ENCODE measurements around the gene ERMAP.
"Not testable (repeated sequence)": the region's sequence is repeated elsewhere in the genome, so short reads cannot be mapped to it uniquely, and the experiment has no call there.

Gene ERMAP

DNA sequence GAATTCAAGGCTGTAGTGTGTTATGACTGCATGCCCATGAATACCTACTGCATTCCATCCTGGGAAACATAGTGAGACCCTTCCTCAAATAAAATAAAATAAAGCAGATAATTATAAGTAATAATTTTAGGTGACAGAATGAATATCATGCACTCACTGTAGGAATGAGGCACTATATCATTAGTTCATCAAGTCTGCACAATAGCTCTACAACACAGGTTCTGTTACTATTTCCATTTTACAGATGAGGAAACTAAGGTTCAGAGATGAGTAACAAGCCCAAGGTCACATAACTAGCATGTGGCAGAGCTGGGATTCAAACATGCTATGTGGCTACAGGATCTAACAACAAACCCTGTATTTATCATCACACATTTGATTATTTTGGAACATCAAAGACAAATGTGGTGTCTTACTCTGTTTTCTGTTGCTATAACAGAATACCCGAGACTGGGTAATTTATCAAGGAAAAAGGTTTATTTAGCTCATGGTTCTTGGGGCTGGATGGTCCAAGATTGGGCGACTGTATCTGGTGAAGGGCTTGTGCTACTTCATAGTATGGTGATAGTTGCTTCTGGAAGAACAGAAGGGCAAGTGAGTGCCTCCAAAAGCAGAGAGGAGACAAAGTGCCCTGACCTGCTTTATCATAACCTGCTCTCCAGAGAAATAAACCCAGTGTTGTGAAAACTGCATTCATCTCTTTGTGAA, 24.7 kb downstream of the ERMAP start:
- in situ Hi-C loops (cut with MboI; ENCODE audit: low sequenced_read_pairs), result no loop called here

DNA sequence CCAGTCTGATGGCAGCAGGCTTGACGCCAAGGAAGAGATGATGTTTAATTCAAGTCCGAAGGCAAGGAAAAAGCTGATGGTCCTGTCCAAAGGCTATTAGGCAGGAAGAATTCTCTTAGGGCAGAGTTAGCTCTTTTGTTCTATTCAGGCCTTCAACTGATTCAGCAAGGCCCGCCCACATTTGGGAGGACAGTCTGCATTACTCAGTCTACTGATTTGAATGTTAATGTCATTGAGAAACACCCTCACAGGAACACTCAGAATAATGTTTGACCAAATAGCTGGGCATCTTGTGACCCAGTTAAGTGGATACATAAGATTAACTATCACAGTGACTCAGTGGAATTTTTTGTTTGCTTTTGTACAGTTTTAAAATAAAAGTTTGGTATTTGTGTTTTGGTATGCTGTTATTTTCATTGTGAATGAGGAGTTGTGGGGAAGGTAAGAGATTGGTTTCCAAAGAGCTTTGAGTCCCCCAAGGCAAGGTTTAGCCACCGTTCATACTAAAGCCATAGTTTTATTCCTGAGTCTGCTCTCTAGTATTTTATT, 27.7 kb downstream of the ERMAP start:
- in situ Hi-C loops (cut with MboI; ENCODE audit: low sequenced_read_pairs), result no loop called here

DNA sequence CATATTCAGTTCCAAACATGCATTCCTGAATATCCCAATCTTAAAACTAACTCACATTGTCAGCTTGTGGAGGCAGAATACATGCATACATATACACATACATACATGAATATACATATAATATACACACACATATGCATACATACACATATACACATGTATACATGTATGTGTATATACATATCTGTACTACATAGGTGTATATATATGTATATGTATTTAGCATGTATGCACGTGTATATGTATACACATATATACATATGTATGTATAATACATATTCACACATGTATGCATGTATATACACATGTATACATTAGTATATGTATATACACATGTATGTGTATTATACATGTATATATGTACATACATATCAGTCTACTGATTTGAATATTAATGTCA, 28.3 kb downstream of the ERMAP start:
- in situ Hi-C loops (cut with MboI; ENCODE audit: low sequenced_read_pairs), result no loop called here

DNA sequence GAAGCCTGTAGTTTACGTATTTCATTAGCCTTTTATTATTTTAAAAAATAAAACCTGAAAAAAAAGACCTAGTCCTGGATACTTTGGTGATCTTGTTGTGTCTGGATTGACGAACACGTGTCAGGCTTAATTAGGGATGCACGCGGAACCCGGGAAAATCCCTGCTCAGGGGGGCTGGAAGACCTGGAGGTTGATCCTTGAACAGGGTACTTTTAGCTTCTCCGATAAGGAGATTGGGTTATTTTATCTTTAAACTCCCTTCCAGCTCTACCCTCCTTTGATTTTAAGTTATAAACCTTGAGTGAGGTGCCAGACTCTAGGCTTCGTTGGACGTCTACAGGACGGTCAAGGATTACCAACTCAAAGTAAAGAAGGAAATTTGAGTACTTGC, 28.9 kb downstream of the ERMAP start:
- in situ Hi-C loops (cut with MboI; ENCODE audit: low sequenced_read_pairs), result no loop called here

DNA sequence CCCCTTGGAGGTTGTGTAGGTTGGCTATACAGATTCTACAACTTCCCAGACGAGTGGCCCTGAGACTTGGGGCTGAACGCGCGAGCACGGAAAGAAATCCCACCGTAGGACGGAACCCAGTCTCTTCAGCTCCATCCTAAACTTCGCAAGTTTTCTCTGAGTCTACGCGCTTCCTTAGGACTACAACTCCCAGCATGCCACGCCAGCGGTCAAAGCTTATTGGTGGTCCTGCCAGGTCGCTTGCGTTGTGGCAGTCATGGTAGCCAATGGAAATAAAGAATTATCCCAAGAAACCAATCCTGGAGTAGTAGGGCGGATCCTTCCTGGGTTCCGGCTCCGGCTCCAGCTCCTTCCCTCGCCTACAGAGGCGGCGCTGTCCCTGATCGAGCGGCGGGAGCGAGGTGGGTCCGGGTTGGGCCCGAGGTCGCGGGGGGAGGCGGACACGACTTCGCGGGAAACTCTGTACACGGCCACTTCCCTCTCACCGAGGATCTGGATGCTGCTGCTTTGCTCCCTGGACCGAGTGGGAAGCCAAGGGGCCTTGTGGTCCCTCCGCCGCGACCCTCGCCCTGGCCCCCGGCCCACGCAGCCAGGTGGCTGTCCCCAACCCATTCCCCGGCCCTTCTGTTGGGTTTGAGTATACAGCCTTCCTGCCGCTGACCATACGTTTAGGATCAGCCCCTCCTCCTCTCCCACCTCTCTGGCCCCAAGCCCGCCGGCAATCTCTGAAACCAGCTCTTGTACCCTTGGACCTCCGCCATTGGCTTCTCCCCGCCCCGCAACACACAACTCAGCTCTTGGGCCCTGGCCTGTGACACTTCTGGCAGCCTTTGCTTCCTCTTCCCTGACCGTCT, 29.6 kb downstream of the ERMAP start, which contains the start of gene ZNF691:
TSS of gene ZNF691 (plus strand) at position 357 of the 854 bp plus-strand sequence. CDS start 3,046 bp downstream, outside the sequence.
- in situ Hi-C loops (cut with MboI; ENCODE audit: low sequenced_read_pairs), result no loop called here

DNA sequence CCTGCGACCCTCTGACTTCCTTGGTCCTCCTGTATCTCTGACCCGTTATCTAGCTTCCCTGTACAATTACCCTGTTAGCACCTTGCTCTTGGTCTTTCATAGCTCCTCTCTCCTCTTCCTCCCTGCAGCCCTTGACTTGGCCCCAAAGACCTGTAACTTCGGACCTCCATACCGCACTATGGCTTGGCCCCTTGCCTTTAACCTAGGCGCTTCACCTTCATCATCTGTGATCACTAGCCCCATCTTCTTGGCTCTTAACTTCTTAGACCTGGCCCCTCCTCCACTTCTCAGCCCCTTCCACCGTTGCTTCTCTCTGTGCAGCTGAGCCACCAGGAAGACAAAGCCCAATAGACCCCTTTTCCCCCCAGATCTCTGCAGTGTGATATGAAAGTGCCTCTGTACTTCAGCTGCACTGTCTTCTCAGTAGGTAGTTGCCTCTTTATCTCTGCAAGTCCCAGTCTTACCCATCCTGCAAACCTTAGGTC, 30.2 kb downstream of the ERMAP start:
- in situ Hi-C loops (cut with MboI; ENCODE audit: low sequenced_read_pairs), result no loop called here

DNA sequence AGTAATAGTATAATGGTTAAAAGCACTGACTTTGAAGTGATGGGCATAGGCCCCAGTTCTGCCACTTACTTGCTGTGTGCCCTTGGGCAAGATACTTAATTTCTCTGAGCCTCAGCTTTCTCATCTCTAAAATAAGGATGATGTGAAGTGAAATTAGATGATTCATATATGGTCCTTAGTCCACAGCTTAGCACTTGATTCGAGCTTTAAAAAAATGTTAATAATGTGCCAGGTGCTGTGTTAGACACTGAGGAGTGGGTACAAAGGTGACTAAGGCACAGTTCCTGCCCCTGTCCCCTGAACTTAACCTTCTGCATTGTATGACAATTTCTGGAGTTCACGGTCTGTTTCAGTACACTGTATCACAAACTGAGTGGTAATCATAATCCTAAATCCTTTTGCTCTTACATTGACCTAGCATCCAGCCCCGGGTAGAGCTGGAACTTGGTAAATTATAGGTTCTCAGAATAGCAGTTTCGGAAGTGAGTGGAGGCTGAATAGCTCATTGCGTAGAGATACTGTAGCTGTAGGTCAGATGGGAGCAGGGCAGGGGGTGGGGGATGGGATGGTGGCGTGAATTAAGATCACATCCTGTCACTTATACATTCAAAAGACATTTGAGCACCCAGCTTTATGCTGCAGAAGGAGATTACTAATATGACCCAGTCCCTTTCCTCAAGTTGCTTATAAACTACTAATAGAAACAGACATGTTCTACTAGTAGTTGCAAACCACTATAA, 31.0 kb downstream of the ERMAP start:
- in situ Hi-C loops (cut with MboI; ENCODE audit: low sequenced_read_pairs), result no loop called here

DNA sequence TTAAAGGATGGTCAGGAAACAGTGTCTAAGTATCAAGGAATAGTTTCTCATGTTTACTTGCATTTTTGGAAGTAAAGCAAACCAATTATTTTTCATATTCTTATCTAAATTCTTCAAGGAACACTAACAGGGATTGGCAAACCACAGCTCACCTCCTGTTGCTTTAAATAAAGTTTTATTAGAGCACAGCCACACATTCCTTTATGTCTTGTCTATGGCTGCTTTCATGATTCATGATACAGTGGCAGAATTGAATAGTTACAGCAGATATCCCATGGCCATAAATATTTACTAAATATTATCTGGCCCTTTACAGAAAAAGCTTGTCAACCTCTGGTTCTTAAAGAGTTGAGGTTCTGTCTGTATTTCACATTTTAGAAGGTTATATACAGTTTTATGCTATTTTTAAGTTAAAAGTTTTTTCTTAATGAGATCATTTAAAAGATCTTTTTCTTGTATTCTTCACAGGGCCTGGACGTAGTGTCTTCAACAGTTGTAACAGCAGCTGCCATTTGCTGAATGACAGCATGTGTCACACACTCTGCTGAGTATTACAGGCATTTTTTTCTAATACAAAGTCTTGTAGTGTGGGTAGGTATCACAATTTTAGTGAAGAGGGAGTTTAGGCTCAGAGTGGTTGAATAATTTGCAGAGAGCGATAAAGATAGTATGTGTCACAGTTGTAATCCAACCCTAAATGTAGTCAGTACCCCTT, 32.1 kb downstream of the ERMAP start:
- in situ Hi-C loops (cut with MboI; ENCODE audit: low sequenced_read_pairs), result no loop called here

DNA sequence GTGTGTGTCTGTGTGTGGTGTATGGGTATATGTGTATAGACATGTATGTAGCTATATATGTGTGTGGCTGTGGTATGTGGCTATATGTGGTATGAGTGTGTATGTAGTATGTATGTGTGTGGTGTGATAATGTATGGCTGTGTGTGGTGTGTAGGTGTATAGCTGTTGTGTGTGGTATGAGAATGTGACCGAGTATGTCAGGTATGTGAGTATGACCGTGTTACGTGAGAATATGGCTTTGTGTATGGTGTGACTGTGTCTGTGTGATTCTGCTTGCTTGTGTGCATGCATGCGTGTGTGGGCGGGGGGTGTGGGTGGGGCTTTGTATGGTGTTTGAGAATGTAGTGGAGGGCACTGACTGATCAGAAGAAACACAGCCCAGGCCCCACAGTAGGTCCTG, 33.0 kb downstream of the ERMAP start:
- in situ Hi-C loops (cut with MboI; ENCODE audit: low sequenced_read_pairs), result no loop called here

DNA sequence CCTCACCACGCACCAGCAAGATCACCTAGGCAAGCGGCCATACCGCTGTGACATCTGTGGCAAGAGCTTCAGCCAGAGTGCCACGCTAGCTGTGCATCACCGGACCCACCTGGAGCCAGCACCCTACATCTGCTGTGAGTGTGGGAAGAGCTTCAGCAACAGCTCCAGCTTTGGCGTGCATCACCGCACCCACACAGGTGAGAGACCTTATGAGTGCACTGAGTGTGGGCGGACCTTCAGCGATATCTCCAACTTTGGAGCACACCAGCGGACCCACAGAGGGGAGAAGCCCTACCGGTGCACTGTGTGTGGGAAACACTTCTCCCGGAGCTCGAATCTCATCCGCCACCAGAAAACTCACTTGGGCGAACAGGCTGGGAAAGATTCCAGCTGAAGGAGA, 34.5 kb downstream of the ERMAP start:
- in situ Hi-C loops (cut with MboI; ENCODE audit: low sequenced_read_pairs), result no loop called here

DNA sequence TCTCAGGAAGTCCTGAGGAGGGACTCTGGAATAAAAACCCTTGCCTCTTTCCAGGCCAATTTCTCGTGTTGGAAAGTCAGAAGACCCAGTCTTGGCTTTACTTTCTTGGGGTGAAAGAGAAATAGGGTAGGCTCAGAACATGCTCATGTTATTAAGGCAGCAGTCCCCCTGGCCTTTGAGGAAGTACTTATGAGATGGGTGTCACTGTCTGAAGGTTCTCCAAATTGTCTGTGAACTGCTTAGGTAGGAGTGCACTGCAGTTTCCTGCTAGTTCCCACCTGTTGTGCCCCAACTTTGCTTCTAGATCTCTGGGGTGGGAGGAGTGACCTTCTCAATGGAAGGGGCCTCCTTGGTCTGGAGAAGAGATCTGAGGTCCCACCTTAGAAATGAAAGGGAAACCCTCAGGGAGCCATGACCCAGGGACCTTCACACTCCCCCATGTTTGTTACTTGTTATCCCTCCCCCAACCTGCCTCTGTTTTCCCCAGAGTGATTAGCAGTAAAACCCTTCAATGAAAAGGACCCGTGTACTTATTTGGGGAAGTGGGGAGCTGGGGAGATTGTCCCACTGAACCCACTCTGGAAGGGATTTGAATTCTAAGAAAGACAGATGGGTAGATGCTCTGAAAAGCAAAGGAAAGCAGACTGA, 35.2 kb downstream of the ERMAP start:
- in situ Hi-C loops (cut with MboI; ENCODE audit: low sequenced_read_pairs), result no loop called here

DNA sequence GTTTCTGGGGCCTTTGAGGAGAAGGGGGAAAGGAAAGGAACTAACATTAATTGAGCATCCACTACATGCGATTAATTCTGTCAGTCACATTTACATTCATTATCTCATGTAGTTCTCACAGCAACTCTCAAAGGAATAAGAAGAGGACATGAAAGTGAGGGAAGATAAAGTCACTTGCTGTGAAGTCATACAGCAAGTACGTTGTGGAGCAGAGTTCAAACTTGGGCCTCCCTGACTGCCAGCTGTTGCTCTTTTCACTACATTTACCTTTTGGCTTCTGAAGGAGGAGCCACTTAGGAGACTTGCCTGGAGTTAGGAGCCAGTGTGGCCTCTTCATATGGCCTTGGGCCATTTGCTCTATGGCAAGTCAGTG, 35.7 kb downstream of the ERMAP start:
- in situ Hi-C loops (cut with MboI; ENCODE audit: low sequenced_read_pairs), result no loop called here

DNA sequence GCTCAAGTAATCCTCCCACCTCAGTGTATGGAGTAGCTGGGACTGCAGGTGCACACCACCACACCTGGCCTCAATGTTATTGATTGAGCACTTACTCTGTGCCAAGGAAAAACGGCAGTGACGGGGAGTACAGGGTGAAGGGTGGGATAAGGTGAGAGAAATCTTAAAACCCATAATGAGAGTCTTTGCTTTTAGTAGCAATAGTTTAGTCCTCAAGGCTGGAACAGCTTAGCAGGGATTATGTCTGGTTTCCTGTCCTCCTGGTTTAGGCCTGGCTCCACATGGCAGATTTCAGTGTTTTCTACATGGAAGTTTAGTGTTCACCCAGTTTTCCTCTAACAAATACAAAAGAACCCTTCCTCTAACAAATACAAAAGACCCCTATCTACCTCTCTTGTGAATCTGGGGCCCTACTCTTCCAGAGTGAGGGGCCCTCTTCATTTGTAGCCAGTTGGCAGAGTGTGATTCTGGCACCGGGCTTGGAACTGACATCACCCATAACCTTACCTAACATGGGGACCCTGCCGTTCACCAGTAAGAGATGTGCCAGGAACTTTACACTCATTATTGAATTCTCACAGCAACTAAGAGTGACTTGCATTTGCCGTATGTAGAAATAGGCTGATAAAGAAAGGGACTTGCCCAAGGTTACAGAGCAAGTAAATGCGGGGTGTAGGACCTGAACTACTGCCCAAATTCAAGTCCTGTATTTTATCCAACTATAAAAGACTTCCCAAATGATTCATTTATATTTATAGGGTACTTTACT, 36.4 kb downstream of the ERMAP start:
- in situ Hi-C loops (cut with MboI; ENCODE audit: low sequenced_read_pairs), result no loop called here

DNA sequence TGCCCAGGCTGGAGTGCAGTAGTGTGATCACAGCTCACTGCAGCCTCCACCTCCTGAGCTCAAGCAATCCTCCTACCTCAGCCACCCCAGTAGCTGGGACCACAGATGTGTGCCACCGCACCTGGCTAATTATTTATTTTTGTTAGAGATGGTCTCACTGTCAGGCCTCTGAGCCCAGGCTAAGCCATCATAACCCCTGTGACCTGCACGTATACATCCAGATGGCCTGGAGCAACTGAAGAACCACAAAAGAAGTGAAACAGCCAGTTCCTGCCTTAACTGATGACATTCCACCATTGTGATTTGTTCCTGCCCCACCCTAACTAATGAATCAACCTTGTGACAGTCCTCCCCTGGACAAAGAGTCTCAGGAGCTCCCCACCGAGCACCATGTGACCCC, 39.6 kb downstream of the ERMAP start:
- in situ Hi-C loops (cut with MboI; ENCODE audit: low sequenced_read_pairs), result not testable (repeated sequence)

DNA sequence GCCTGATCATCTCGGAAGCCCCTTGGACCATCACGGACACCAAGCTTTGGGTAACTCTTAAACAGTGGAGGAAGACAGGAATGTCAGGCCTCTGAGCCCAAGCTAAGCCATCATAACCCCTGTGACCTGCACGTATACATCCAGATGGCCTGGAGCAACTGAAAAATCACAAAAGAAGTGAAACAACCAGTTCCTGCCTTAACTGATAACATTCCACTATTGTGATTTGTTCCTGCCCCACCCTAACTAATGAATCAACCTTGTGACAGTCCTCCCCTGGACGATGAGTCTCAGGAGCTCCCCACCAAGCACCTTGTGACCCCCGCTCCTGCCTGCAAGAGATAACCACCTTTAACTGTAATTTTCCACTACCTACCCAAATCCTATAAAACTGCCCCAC, 42.4 kb downstream of the ERMAP start:
- in situ Hi-C loops (cut with MboI; ENCODE audit: low sequenced_read_pairs), result not testable (repeated sequence)

DNA sequence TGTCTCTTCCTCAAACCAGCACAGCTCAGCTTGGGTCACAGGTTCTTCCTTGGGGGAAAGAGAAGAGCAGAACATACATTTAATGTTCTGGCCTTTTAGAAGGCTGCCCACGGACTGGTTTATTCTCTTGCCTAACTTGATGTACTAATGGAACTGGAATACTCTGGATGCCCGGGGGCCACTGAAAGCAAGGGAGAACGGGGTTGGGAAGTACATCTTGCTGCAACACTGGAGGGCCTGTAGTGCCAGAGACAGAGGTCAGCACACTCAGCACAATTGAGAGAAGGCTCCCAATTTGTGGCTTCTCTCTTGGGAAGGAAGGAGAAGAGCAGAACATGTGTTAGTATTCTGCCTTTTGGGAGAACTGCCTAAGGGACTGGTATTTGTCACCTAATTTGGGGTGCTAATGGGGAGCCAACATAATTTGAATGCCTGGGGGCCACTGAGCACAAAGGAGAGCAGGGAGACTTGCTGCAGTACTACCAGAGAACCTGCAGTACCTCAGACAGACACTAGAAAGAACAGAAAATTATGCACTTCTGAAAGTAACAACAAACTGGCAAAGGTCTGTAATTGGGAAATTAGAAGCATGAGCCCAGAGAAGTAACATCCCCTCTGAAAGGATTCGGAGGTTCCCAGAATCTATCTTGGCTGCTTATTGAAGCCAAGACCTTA, 43.6 kb downstream of the ERMAP start:
- in situ Hi-C loops (cut with MboI; ENCODE audit: low sequenced_read_pairs), result no loop called here

DNA sequence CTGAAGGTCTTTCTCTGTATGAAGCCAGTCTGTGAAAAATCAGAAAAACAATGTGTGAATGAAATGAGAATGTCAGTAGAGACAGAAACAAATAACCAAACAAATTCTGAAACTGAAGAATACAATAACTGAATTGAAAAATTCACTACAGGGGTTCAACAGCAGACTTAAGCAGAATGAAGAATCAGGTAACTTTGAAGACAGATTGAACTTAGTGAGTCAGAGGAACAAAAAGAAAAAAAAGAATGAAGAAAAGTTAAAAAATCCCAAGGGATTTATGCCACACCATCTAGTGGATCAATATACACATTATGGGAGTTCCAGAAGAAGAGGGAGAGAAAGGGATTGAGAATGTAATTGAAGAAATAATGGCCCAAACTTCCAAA, 44.1 kb downstream of the ERMAP start:
- in situ Hi-C loops (cut with MboI; ENCODE audit: low sequenced_read_pairs), result no loop called here

DNA sequence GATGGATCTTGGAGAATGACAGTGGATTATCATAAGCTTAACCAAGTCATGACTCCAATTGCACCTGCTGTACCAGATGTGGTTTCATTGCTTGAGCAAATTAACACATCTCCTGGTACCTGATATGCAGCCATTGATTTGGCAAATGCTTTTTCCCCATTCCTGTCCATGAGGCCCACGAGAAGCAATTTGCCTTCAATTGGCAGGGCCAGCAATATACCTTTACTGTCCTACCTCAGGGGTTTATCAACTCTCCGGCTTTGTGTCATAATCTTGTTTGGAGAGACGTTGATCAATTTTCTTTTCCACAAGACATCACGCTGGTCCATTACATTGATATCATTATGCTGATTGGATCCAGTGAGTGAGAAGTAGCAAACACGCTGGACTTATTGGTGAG, 49.6 kb downstream of the ERMAP start:
- in situ Hi-C loops (cut with MboI; ENCODE audit: low sequenced_read_pairs), result no loop called here

DNA sequence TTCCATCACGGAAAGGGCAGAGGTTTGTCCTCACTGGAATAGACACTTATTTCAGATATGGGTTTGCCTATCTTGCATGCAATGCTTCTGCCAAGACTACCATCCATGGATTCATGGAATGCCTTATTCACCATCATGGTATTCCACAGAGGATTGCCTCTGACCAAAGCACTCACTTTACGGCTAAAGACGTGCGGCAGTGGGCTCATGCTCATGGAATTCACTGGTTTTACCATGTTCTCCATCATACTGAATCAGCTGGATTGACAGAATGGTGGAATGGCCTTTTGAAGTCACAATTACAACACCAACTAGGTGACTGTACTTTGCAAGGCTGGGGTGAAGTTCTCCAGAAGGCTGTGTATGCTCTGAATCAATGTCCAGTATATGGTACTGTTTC, 51.5 kb downstream of the ERMAP start:
- in situ Hi-C loops (cut with MboI; ENCODE audit: low sequenced_read_pairs), result not testable (repeated sequence)
